Muscle of leg (tissue), 11 donors: ENCODE results near the gene NTMT1. TPM values are rescaled to one million over a fixed set of nuclear protein-coding genes. Genes with fewer than 3 reads are reported as not detected.

Experiments
- DNase-seq: peaks from one replicate; pipeline ENCODE4 v3.0.0; 2013
- H3K27ac ChIP-seq: one replicate; pipeline ENCODE4 v1.5.1; 2013; ENCODE audit warnings: mild to moderate bottlenecking, low read length, control low read depth
- H3K27me3 ChIP-seq: one replicate; pipeline ENCODE4 v1.6.1; 2013; ENCODE audit warnings: low read length; ENCODE audit not compliant: control insufficient read depth, insufficient read depth
- H3K36me3 ChIP-seq: one replicate; pipeline ENCODE4 v1.6.1; 2013; ENCODE audit warnings: low read length; ENCODE audit not compliant: control insufficient read depth, insufficient read depth
- H3K4me1 ChIP-seq: one replicate; pipeline ENCODE4 v1.6.1; 2013; ENCODE audit warnings: low read length; ENCODE audit not compliant: control insufficient read depth, insufficient read depth
- H3K4me3 ChIP-seq: one replicate; pipeline ENCODE4 v1.5.1; 2013; ENCODE audit warnings: low read length, control low read depth
- H3K9me3 ChIP-seq: replicated peaks from 2 replicates; pipeline ENCODE4 v1.6.1; 2013; ENCODE audit warnings: low read depth, low read length; ENCODE audit not compliant: control insufficient read depth
- WGBS: methylation state at CpG from one replicate; pipeline ENCODE4 v1.1.5; 2013; ENCODE audit warnings: missing lambda C conversion rate; ENCODE audit not compliant: insufficient coverage; 5-methylcytosine and 5-hydroxymethylcytosine counted together
- polyA plus RNA-seq, 8 donors: library from polyadenylated mRNA; unstranded; fragments of 120-200 nt; gene quantifications; one replicate each; pipeline versions ENCODE4 v1.2.1 to v1.2.3, GENCODE V29; 2013; ENCODE audit warnings: inconsistent platforms in 1 of 8, low replicate concordance in 1 of 8; ENCODE audit not compliant: insufficient read length in 8 of 8, insufficient read depth in 1 of 8
- total RNA-seq: library from RNA; stranded (reverse); fragments of 120-200 nt; gene quantifications from one replicate; pipeline ENCODE4 v1.2.4, GENCODE V29; 2013

The NTMT1 gene
- total and polyA plus RNA-seq, 9 donors: 26.9 to 41.9 (median 38.9) TPM

DNA sequence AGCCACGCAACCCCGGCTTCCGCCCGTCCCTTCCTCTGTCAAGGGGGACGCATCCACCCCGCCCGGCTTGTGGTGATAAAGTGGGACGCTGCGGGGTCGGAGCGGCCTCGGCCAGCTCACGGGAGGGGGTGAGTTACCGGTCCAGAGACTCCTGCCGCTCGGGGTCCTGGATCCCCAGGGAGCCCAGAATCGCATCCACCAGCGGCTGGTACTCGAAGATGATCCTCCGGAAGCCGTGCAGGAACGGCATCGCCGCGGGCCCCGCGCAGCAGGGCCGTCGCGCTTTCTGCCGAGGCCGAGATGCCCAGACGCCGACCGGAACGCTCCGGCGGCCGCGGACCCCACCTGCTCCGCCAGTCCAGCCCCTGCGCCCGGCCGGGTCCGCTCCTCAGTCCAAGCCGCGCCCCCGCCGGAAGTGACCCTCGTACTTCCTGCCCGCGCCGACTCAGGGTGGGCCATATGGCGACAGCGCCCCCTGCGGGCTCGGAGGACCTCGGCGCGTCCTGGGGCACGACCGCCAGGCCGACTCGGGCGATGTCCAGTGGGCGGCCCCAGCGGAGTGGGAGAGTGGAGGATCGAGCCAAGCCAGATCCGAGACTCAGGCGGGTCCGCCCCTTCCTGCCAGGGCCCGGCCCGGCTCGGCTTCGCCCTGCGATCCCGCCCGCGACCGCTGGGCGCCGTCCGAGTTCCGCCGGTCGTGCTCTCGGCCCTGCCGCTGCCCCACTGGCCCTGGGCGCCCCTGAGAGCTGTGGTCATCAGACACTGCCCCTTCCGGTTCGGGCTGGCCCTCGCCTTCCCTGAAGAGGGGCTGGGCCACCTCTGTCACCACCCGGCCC, 16.0 kb downstream of the NTMT1 start, which contains the start of gene ASB6:
ASB6 (minus strand) TSS at position 402 of the 836 bp plus-strand sequence; CDS start at position 250, 152 bp downstream.
- H3K4me1 ChIP-seq: peaks cover 22% of the 10 kb centered on the region
- no peaks in the 10 kb centered on the region for H3K27me3 ChIP-seq
- H3K36me3 ChIP-seq: peaks cover 23% of the 10 kb centered on the region
- peak within 1 kb of the TSS; percentile 96 for H3K4me3 ChIP-seq
- peak; percentile 99 for DNase-seq
- no peaks in the 10 kb centered on the region for H3K9me3 ChIP-seq
- H3K27ac ChIP-seq: peak within 1 kb of the TSS; percentile 98
- WGBS: under 1% methylated on average over 89 of the region's 93 CpGs

DNA sequence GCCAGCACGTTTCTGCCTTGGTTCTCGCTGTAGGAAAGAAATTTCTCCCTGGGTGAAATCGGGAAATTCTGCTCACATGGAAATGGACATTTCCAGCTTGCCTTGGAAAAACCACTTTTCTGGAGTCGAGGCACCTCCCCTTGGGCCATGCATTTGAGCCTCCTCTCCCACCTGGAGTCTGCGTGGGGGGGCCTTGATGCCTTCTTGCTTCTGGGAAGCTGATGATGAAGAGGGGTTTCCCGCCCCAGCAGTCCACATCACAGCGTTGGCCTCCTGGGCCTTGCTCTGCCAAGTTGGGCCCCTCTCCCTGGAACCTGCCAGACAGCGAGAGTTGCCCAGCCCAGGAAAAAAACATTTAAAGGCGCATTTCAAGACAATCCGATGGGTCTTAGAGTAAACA, 17.7 kb downstream of the NTMT1 start:
- Histone ChIP-seq H3K36me3 (peaks cover 9% of the 10 kb centered on the region), H3K4me3 (no peak overlapping the region), H3K9me3 (no peaks in the 10 kb centered on the region), H3K27me3 (no peaks in the 10 kb centered on the region), H3K27ac (no peak overlapping the region), H3K4me1 (peaks cover 28% of the 10 kb centered on the region)
- WGBS: 69% methylated on average over 5 of the region's 10 CpGs
- DNase-seq: no peak

DNA sequence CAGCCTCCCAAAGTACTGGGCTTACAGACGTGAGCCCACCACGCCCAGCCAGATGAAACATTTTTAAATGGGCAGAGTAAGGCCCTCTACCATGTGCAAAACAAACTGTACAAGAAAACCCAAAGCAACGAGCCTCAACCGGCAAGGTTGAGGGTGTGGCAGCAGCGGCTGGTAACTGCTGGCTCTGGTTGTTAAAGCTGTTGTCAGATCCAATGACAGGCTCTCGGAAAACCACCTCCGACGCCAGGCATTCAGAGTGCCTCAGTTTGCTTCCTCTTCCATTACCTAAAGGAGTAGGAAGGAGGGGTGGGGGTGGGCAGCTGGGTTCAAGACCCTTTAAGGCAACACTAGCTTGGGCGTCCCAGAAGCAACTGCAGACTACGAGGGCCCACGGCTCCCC, 18.4 kb downstream of the NTMT1 start:
- no peaks in the 10 kb centered on the region for H3K27me3 ChIP-seq
- no peaks in the 10 kb centered on the region for H3K9me3 ChIP-seq
- WGBS: 50% methylated on average over 8 of the region's 11 CpGs
- no peak overlapping the region for H3K27ac ChIP-seq
- DNase-seq: no peak
- no peak overlapping the region for H3K4me3 ChIP-seq
- peaks cover 2% of the 10 kb centered on the region for H3K36me3 ChIP-seq
- H3K4me1 ChIP-seq: peaks cover 30% of the 10 kb centered on the region

DNA sequence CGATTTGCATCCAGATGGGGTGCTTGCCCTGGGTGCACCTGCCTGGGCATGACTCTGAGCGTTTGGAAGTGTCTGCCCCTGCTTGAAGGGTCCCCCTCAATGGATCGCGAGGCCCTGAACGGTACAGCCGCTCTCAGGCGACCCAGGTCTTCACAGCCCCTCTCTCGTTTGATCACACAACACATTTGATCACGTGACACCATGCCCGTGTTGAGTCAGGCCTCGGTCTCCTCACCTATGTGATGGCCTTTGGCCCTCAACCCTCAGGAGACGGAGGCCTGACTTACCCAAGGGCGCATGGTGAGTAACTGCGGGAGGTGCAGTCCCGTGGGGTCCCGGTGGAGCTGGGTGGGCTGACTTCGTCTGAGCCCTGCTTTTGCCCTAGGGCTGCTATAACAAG, 18.9 kb downstream of the NTMT1 start:
- Histone ChIP-seq H3K4me1 (peaks cover 28% of the 10 kb centered on the region), H3K27ac (no peak overlapping the region), H3K27me3 (no peaks in the 10 kb centered on the region), H3K36me3 (no peaks in the 10 kb centered on the region), H3K4me3 (no peak overlapping the region), H3K9me3 (no peaks in the 10 kb centered on the region)
- WGBS: 61% methylated on average over 17 of the region's 17 CpGs
- no peak for DNase-seq

DNA sequence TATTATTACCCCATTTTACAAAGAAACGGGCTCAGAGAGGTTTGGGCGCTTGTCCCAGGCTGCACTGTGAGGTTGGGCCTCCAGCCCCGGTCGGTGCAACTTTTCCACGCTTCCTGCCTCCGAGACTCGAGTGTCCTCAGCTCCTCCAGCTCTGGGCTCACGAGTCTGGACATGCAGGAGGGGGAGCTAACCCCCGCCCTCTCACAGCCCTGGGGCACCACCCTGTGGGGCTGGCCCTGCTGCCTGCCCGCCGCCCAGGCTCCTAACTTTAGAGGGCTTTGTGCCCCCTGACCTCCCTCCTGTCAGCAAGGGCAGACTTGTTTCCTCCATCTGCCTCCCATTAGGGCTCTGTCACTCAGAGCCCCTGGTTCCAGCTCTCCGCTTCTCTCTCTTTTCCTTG, 20.3 kb downstream of the NTMT1 start:
- Histone ChIP-seq H3K4me1 (peaks cover 16% of the 10 kb centered on the region), H3K27ac (no peak overlapping the region), H3K27me3 (no peaks in the 10 kb centered on the region), H3K4me3 (no peak overlapping the region), H3K36me3 (no peaks in the 10 kb centered on the region), H3K9me3 (no peaks in the 10 kb centered on the region)
- no peak for DNase-seq
- 65% methylated on average over 11 of the region's 12 CpGs for WGBS

DNA sequence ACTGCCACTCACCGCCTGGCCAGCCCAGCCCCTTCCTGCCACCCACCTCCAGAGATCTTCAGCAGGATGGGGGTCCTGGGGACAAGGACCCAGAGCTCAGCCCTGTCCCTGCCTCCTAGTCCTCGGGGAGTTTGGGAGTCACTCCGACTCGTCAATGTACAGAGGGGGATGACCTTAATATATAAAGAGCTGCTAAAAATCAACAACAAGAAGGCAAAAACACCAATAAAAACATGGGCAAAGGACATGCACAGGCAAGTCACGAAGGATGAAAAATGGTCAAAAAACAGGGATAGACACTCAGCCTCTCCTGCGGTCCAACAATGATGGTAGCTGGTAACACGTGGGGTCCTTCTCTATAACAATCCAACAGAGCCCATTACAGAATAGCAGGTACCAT, 20.7 kb downstream of the NTMT1 start:
- Histone ChIP-seq H3K4me1 (peaks cover 14% of the 10 kb centered on the region), H3K9me3 (no peaks in the 10 kb centered on the region), H3K27me3 (no peaks in the 10 kb centered on the region), H3K4me3 (no peak overlapping the region), H3K36me3 (no peaks in the 10 kb centered on the region), H3K27ac (no peak overlapping the region)
- DNase-seq: no peak
- WGBS: 60% methylated on average over 2 of the region's 7 CpGs

DNA sequence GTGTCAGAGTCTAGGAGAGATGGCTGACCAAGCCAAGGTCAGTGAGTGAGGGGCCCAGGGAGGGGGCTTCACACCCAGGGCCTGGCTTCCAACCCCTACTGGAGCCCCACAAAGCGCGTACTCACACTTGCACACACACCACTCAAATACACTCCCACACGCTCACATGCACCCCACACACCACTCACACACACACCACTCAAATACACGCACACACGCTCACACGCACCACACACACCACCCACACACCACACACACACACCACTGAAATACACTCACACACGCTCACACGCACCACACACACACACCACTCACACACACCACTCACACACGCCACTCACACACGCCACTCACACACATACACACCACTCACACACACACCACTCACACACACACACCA, 21.7 kb downstream of the NTMT1 start:
- no peak for DNase-seq
- Histone ChIP-seq H3K27me3 (no peaks in the 10 kb centered on the region), H3K4me1 (peaks cover 10% of the 10 kb centered on the region), H3K4me3 (no peak overlapping the region), H3K9me3 (no peaks in the 10 kb centered on the region), H3K36me3 (no peaks in the 10 kb centered on the region), H3K27ac (no peak overlapping the region)
- WGBS: 93% methylated on average over 8 of the region's 10 CpGs

DNA sequence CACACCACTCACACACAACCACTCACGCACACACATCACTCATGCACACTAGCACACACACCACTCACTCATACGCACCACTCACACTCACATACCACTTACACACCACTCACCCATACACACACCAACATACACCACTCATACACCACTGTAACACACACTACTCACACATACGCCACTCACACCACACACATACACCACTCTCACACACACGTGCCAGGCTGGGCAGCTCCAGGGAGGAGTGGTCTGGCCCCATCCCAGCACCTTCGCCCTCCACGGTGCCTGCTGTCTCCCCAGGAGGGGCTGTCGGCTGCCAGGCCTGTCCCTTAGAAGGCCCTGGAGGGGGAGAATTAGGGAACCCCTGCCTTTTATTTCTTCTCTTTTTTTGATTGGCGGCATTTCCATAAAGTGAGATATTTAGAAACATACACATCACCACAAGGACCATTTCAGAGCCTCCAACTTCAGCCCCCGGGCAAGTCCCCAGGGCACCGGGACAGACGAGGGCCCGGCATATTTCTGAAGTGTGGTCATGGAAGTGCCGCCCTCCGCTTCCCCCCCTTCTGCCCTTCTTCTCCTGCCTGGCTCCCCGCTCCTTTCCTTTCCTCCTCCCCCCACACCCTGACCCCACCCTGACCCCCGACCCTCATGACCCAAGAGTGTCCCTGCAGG, 22.3 kb downstream of the NTMT1 start:
- WGBS: 87% methylated on average over 3 of the region's 16 CpGs
- no peak overlapping the region for H3K27ac ChIP-seq
- no peaks in the 10 kb centered on the region for H3K27me3 ChIP-seq
- no peaks in the 10 kb centered on the region for H3K9me3 ChIP-seq
- H3K4me1 ChIP-seq: peaks cover 10% of the 10 kb centered on the region
- no peak overlapping the region for H3K4me3 ChIP-seq
- H3K36me3 ChIP-seq: no peaks in the 10 kb centered on the region
- no peak for DNase-seq

DNA sequence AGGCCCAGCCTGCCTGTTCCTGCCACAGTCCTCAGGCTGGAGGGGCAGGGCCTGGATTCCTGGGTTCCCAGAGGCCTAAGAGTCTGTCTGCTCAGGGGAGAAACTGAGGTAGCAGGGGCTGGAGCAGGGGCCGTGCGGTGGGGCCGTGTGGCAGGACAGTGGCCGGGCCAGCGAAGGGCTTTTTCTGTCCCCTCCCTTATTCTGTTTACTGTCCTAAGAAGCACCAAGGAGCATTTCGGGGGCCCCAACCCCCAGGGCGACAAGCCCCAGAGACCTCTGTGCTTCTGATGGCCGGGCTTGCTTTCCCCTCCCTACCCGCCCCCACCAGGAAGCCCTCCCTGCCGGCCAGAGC, 22.8 kb downstream of the NTMT1 start:
- 47% methylated on average over 5 of the region's 10 CpGs for WGBS
- Histone ChIP-seq H3K4me3 (no peak overlapping the region), H3K27ac (no peak overlapping the region), H3K9me3 (no peaks in the 10 kb centered on the region), H3K4me1 (peaks cover 10% of the 10 kb centered on the region), H3K27me3 (no peaks in the 10 kb centered on the region), H3K36me3 (no peaks in the 10 kb centered on the region)
- DNase-seq: no peak

DNA sequence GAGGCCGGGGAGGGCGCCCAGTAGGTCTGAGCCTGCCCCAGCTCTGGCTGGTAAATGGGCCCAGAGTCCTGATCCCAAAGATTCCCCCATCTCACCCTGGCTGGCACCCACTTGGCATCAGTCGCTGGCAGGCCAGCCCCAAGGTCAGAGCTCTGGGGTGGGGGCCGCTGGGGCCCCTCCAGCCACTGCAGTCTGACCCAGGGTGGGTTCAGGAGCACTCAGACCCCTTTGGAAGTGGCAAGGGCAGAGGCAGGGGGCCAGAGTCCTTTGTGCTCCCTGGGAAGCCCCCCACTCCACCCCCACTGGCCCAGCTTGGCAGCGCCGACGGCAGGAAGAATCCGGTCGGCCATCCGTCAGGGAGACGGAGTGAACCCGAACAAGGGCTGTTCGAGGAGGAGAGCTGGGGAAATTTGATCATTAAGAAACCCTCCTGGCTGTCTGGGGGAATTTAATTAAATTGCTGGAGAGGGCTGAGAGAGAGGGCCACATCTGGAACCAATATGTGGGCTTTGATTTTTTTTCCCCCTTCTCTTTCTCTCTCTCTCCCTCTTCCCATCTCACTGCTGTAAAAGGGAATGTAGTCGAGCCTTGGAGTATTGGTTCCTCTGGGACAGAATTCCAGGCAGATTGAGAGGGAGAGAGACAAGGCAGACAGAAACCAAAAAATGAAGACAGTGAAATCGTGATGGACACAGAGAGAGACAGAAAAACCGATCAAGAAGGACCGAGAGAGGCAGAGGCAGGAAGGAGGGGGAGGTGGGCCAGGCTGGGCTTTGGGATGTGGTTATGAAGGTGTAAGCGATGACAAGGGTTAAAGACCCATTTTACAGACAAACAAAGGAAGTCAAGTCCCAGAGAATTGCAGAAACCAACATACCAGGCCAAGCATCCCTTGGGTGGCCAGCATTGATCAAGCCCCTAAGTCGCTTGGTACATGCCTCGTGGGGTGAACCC, 24.0 kb downstream of the NTMT1 start:
- WGBS: 57% methylated on average over 10 of the region's 20 CpGs
- no peaks in the 10 kb centered on the region for H3K36me3 ChIP-seq
- no peak overlapping the region for H3K4me3 ChIP-seq
- DNase-seq: no peak
- H3K9me3 ChIP-seq: no peaks in the 10 kb centered on the region
- H3K4me1 ChIP-seq: peaks cover 18% of the 10 kb centered on the region
- no peak overlapping the region for H3K27ac ChIP-seq
- H3K27me3 ChIP-seq: peaks cover 3% of the 10 kb centered on the region
